NCI-H69 (cell line): ENCODE results near the gene ID1.
"Not testable (repeated sequence)": the region's sequence is repeated elsewhere in the genome, so short reads cannot be mapped to it uniquely, and the experiment has no call there.

Source experiments
- DNase-seq: peaks from one replicate; lab custom pipeline; 2025; lab: John Stamatoyannopoulos, UW

The ID1 gene

DNA sequence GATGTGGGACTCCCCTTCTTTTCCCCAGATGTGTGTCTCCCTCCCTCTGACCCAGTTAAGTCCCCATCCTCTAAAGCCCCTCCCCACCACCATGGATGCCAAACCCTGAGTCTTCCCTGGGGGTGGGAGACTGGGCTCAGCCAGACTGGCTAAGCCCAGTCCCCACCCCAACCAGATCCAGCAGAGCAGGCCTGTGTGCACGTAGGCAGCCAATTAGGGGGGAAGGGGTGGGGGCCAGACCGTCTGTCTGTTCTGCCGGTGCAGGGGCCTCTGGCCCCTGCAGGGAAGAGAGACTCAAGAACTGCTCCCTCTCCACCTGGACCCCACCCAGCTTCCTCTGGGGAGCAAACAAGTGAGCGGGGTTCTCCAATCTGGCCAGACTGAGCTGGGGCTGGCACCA, 33.2 kb downstream of the ID1 start:
- DNase-seq = peak; percentile 81

DNA sequence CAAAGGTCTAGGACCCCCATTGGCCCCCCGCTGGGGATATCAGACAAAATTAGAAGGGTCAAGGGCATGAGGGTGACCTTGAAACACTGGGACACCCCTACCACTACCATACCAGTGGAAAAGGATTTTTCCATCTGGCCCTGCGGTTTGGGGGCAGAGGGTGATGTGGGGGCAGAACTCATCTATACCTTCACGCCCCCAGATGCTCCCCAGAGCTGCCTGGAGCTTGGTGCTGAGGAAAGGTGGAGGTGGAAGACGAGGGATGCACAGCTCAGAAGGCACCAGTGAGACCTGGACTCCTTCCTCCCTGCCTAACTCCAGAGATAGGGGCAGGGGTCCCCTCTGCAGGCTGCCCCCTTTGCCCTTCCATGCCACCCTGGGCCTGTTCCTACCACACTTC, 33.7 kb downstream of the ID1 start:
- no peak for DNase-seq

DNA sequence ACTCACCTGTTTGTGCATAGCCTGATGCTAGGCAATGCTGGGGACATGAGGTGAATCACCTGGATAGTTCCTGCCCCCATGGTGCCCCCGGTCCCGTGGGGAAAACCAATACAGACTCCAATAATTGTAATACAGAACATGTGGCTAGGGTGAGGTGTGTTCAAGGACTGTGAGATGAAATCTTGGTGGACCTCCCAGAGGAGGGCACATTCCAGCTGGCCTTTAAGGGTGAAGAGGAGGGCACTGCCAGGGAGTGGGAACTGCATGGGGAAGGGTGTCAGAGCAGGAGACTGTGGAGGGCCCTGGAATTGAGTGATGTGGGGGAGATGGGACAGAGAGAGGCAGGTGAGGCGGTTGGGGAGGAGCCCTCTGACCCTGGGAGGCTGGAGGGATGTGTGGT, 35.2 kb downstream of the ID1 start:
- DNase-seq = no peak

DNA sequence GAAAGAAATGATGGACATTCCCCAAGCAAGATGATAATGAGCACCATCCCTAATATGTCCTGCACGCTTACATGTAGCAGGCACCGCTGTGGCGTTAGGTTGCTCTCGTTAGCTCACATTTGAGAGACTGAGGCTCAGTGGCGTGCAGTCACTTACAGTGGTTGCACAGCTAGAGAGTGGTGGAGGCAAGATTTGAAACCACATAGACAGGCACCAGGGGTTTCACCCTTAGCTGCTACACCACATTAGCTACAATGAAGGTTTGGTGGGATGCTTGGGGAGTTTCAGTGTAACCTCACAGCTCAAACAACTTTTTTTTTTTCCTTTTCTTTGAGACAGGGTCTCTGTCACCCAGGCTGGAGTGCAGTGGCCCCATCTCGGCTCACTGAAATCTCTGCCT, 36.3 kb downstream of the ID1 start:
- no peak for DNase-seq

DNA sequence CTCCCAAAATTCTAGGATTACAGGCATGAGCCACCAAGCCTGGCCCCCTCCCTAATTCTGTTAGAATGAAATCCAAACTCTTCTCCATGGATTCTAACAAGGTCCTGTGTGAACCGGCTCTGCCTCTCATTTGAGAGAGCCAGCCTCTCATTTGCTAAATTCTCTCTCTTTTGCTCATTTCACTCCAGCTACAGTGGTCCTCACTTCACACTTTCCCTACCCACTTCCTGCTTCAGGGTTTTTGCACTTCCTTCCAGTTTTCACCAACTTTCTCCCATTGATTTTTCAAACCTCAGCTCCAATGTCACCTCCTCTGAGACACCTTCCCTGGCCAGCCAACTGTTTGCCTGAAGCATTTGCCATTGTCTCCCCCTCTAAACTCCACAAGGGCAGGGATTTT, 37.7 kb downstream of the ID1 start:
- DNase-seq = no peak

DNA sequence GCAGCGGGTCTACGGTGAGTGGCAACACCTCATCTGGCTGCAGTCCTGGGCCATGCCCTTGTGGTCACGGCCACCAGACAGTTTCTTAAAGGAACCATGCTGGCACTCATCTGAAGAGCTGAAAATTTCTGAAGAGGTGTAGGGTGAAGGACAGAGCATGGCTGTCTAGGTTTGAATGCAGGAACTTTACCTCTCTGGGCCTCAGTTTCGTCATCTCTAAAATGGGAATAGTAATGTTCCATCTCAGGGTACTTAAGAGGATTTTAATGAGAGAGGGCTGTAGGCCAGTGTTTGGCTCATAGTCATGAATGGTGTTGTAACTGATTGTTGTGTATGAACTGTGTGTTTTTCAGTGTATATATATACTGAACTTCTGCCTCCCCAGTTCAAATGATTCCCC, 38.4 kb downstream of the ID1 start:
- no peak for DNase-seq

DNA sequence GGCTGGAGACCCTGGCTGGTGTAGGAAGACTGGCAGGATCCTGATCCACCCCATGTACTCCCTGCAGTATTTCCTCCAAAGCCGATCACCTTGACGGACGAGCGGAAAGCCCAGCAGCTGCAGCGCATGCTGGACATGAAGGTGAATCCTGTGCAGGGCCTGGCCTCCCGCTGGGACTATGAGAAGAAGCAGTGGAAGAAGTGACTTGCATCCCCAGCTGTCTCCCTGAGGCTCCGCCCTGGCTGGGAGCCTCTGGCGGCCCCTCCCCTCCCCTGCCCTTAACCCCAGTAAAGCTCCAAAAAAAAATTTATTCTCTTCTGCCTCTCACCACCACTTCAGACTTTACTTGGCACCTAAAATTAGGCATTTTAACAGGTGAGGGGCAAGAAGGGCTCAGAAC, 39.6 kb downstream of the ID1 start:
- peak; percentile 60 for DNase-seq

DNA sequence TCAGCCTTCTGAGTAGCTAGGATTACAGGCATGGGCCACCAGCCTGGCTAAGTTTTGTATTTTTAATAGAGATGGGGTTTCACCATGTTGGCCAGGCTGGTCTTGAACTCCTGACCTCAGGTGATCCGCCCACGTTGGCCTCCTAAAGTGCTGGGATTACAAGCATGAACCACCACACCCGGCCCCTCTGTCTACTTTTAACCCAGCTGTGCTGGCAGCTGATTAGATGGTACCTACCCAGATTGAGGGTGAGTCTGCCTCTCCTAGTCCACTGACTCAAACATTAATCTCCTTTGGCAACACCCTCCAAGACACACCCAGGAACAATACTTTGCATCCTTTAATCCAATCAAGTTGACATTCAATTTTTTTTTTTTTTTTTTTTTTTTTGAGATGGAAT, 43.0 kb downstream of the ID1 start:
- DNase-seq = not testable (repeated sequence)

DNA sequence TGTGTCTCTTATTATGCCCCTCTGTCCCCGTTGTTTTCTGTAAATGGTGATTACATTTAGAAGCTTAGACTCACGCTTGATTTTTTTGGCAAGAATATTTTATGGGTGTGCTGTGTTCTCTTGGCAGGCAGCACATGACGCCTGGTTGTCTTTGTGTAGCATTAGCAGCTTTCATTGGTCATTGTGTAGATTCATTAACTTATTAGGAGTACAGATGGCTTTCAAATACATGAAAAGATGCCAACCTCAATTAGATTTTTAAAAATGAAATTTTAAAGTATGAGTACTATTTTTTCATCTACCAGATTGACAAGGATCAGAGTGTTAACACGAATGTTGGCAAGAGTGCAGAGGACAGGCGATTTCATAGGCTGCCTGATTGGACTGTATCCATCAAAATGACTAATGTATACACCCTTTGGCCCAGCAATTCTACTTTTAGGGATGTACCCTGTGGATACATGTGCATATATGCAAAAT, 47.9 kb downstream of the ID1 start:
- peak; percentile 55 for DNase-seq

DNA sequence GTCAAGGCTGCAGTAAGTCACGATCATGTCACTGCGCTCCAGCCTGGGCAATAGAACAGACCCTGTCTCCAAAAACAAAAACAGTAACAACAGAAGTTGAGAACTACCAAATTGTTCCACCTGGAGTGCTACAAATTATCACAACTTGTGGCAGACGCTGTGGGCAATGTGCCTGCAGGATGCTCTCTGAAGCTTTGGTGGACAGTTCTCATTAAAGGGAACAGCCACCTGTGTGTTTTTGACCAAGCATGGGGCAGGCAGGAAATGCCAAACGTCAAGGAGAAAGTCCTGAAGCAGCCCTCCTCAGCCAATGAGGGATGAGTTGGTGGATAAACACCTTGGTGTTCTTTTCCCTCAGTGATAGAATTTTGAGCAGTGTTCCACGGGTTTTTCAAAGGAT, 48.5 kb downstream of the ID1 start:
- peak; percentile 53 for DNase-seq

DNA sequence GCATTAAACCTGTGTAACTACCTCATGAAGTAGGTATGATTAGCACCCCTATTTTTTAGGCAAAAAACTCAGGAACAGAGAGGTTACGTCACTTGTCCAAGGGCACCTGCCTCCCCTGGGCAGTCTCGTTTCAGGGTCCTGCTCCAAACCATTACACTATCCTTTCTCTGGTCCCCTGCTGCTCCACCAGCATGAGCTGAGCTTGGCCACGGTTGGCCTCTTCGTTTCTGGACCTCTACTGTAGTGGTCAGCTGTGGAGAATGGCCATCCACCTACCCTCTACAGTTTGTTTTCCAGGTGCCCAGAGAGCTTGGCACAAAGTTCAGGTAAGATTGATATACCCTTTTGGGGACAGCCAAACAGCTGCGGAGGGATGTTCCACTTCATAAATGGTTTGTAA, 49.4 kb downstream of the ID1 start:
- DNase-seq = peak; percentile 41
